HEK293 (cell line): ENCODE results near the gene THAP11.

Source experiments
- SCRT2 ChIP-seq: fragments of 450-650 bp; formaldehyde crosslinking; IDR thresholded peaks from 2 replicates; pipeline ENCODE4 v1.5.1; 2016; ENCODE audit warnings: missing biosample characterization, missing genetic modification characterization
- ZNF121 ChIP-seq: fragments of 450-650 bp; formaldehyde crosslinking; IDR thresholded peaks from 2 replicates; pipeline ENCODE4 v1.5.1; 2016; ENCODE audit warnings: missing biosample characterization, missing genetic modification characterization
- ZNF664 ChIP-seq: fragments of 450-650 bp; formaldehyde crosslinking; IDR thresholded peaks from 2 replicates; pipeline ENCODE4 v1.5.1; 2016; ENCODE audit warnings: missing biosample characterization, missing genetic modification characterization
- TF ChIP-seq, protein P1 (sequence below): fragments of 450-650 bp; formaldehyde crosslinking; IDR thresholded peaks from 2 replicates; pipeline ENCODE4 v1.5.1; 2016; ENCODE audit warnings: missing biosample characterization, missing genetic modification characterization

DNA sequence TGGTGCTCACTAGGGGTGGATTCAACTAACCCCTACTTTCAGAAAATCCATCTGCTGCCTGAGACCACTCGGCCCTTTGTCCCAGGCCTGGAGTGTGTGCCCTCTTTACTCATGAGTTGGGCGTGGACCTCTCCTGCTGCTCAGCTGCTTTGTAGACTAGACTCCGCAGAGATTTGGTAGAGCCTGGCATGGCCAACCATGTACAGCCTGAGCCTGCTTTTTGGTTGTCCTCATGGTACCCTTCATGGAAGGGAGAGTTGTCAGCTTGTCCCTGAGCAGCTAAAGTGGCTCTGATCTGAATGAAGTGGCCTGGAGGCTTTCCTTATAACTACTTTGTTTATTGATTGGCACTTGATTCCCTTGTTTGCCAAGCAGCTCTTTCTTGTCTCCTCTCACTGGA is 32.3 kb downstream of the THAP11 start:
- TF ChIP-seq SCRT2 (tag by site-specific recombination) (no peak), ZNF664 (tag by site-specific recombination) (no peak), ZNF121 (tag by site-specific recombination) (no peak)
- TF ChIP-seq, protein P1, sequence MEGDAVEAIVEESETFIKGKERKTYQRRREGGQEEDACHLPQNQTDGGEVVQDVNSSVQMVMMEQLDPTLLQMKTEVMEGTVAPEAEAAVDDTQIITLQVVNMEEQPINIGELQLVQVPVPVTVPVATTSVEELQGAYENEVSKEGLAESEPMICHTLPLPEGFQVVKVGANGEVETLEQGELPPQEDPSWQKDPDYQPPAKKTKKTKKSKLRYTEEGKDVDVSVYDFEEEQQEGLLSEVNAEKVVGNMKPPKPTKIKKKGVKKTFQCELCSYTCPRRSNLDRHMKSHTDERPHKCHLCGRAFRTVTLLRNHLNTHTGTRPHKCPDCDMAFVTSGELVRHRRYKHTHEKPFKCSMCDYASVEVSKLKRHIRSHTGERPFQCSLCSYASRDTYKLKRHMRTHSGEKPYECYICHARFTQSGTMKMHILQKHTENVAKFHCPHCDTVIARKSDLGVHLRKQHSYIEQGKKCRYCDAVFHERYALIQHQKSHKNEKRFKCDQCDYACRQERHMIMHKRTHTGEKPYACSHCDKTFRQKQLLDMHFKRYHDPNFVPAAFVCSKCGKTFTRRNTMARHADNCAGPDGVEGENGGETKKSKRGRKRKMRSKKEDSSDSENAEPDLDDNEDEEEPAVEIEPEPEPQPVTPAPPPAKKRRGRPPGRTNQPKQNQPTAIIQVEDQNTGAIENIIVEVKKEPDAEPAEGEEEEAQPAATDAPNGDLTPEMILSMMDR (tag by site-specific recombination) = no peak
